NOMO-1 treated with dmso at 0.1 percent for 144 hours (cell line): Measurements from ENCODE around the gene POSTN.

Source experiments
- DNase-seq: peaks from one replicate; lab custom pipeline; 2025; ENCODE audit not compliant: unreplicated experiment; lab: John Stamatoyannopoulos, UW

Gene POSTN

GRCh38 chr13:37515226-37515625 lies 83.3 kb downstream of the POSTN start:
- DNase-seq: no peak
